Body of pancreas (tissue), 4 donors: ENCODE data around the gene ACER1.
"Not testable (repeated sequence)": the region's sequence is repeated elsewhere in the genome, so short reads cannot be mapped to it uniquely, and the experiment has no call there.

Experiments
- POLR2A ChIP-seq, 3 donors: fragments of 450-650 bp; IDR thresholded peaks; one replicate each; pipeline ENCODE4 v1.6.1; 2016; ENCODE audit warnings: antibody characterized with exemption in 3 of 3, mild to moderate bottlenecking in 2 of 3
- TF ChIP-seq, protein P1 (sequence below), 7 experiments: fragments of 450-650 bp in 4 of 7; fragments of 200-600 bp in 3 of 7; sonication (generic) in 3 of 7; IDR thresholded peaks; one replicate each; pipeline ENCODE4 v1.5.1; 2016 to 2019; ENCODE audit warnings: antibody characterized with exemption in 7 of 7

- TF ChIP-seq POLR2A (IDR thresholded peaks at IDR 0.05) = not testable (repeated sequence)
- TF ChIP-seq, protein P1, sequence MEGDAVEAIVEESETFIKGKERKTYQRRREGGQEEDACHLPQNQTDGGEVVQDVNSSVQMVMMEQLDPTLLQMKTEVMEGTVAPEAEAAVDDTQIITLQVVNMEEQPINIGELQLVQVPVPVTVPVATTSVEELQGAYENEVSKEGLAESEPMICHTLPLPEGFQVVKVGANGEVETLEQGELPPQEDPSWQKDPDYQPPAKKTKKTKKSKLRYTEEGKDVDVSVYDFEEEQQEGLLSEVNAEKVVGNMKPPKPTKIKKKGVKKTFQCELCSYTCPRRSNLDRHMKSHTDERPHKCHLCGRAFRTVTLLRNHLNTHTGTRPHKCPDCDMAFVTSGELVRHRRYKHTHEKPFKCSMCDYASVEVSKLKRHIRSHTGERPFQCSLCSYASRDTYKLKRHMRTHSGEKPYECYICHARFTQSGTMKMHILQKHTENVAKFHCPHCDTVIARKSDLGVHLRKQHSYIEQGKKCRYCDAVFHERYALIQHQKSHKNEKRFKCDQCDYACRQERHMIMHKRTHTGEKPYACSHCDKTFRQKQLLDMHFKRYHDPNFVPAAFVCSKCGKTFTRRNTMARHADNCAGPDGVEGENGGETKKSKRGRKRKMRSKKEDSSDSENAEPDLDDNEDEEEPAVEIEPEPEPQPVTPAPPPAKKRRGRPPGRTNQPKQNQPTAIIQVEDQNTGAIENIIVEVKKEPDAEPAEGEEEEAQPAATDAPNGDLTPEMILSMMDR (IDR thresholded peaks at IDR 0.05) = not testable (repeated sequence)
Observed at GRCh38 chr19:6360445-6360844, 27.0 kb upstream of the ACER1 start.
